Measurements from ENCODE around the gene KMT2A. TPM values are rescaled to one million over a fixed set of nuclear protein-coding genes. Genes with fewer than 3 reads are reported as not detected.

Gene KMT2A
- total RNA-seq, 1 experiment from 2014 or later: 50.4 TPM

DNA sequence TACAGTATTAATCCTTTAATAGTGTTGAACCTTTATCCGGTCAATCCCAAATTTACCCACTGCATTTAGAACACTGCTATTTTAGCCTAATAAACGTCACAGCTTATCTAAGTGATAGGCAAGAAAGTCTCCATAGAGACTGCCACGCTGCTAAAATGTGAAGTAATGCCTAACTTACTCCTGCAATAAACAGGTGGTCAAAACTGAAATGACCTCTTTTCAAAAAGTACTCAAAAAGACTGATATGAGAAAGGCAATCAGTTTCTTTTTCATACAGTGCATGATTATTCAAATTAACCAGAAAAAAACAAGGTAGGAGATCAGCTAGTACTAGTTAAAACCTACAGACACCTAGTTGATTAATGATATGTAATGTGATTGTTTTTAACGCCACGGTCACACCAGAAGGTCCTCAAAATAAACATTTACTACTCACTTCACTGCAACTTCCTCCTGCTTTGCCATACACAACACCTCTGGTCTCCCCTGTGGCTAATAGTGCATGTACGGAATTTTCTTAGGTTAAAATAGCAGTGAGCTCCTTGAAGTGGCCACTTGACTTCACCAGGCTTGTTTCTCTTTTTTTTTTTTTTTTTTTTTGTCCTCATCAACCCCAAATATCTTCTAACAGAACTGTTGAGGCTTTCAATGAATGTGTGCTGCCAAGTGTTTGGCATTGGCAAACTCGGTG, 26.1 kb upstream of the KMT2A start:
- Histone ChIP-seq H3K36me3 (ENCODE audit: control insufficient read depth in 1 of 2, insufficient read depth in 2 of 2, low read length in 2 of 2) (peaks cover 19 to 33% of the 10 kb centered on the region in 2 experiments), H2AFZ (ENCODE audit: low read depth, low read length, poor library complexity, severe bottlenecking) (no peak overlapping the region), H3K9ac (ENCODE audit: low read length) (no peak overlapping the region), H3K4me2 (ENCODE audit: low read length) (no peak overlapping the region), H3K79me2 (ENCODE audit: insufficient read depth, low read length) (peaks cover 39% of the 10 kb centered on the region), H3K9me2 (ENCODE audit: insufficient read depth) (no peaks in the 10 kb centered on the region), H3K4me1 (ENCODE audit: control insufficient read depth in 1 of 2, insufficient read depth in 2 of 2, low read length in 2 of 2) (peaks cover 0 to 1% of the 10 kb centered on the region in 2 experiments; a peak in 2 of 4 replicates), H3K9me3 (ENCODE audit: control insufficient read depth in 1 of 2, insufficient read depth in 1 of 2, low read depth in 1 of 2, low read length in 2 of 2) (no peaks in the 10 kb centered on the region), H4K20me1 (ENCODE audit: insufficient read depth) (peaks cover 9% of the 10 kb centered on the region; the same call in 1 of the 2 replicates), H3K4me3 (replicated peaks in 1 of 2; ENCODE audit: low read depth in 1 of 2, low read length in 2 of 2) (no peak overlapping the region), H3K27me3 (ENCODE audit: insufficient read depth, low read length) (no peaks in the 10 kb centered on the region), H3K27ac (ENCODE audit: low read depth, low read length) (no peak overlapping the region)
- no TSS peak for BruUV-seq (replicated peaks)
- ATAC-seq: no peak
- no peak for DNase-seq (ENCODE audit: low read depth, low spot score)
- intact Hi-C loops (cut with micrococcal nuclease): no loop called here
- ChIA-PET RAD21 (ENCODE audit: low non-redundant PET in 1 of 2, low total read pairs in 2 of 2, uncharacterized antibody in 2 of 2, unreplicated experiment in 2 of 2) (interaction anchor here in 1 of 2 experiments (0.6 kb wide), 1 partner anchor 32 kb away, joined by 6 read pairs; no protein-coding TSS in a partner anchor), CTCF (no interaction called here), POLR2A (interaction anchor here (0.7 kb wide), 1 partner anchor 51 kb away, joined by 5 read pairs; the partner anchor contains the start of gene UBE4A)
- TF ChIP-seq REST (IDR thresholded peaks at IDR 0.05; ENCODE audit: low read depth) (no peak), RAD21 (IDR thresholded peaks at IDR 0.05; ENCODE audit: low read depth) (no peak)
- TF ChIP-seq, protein P1, sequence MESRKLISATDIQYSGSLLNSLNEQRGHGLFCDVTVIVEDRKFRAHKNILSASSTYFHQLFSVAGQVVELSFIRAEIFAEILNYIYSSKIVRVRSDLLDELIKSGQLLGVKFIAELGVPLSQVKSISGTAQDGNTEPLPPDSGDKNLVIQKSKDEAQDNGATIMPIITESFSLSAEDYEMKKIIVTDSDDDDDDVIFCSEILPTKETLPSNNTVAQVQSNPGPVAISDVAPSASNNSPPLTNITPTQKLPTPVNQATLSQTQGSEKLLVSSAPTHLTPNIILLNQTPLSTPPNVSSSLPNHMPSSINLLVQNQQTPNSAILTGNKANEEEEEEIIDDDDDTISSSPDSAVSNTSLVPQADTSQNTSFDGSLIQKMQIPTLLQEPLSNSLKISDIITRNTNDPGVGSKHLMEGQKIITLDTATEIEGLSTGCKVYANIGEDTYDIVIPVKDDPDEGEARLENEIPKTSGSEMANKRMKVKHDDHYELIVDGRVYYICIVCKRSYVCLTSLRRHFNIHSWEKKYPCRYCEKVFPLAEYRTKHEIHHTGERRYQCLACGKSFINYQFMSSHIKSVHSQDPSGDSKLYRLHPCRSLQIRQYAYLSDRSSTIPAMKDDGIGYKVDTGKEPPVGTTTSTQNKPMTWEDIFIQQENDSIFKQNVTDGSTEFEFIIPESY (IDR thresholded peaks at IDR 0.05; ENCODE audit: extremely low read depth, insufficient replicate concordance, low read length): no peak
